ENCODE data around the gene ZC3H10. TPM values are rescaled to one million over a fixed set of nuclear protein-coding genes. Genes with fewer than 3 reads are reported as not detected.

The ZC3H10 gene
- total and polyA plus RNA-seq, 2 of the 8 experiments (the other 6 are each of a cell fraction or from before 2014, with no cell fraction given): 4.0 to 11.2 TPM

DNA sequence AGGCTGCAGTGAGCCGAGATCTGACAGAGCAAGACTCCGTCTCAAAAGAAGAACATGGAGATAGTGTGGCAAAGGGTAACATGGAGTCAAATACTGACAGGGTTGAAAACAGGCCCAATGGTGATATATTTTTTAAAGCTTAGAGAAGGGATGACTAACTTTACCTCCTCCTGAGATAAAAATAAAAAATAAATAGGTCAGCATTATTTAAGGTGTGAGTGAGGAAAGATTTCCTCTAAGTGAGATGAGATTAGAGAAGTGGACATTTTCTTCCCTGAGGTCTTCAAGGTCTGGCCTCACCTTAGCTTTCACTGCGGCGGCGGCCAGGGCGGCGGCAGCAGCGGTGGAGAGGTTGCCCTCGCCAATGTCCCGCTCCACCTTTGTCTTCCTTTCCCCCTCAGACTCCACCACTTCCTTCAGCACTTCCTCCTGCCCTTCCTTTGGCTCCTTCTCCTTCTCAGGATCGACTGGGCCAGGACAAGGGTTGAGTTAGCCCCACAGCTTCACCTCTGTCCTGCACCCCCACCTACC, 51.2 kb downstream of the ZC3H10 start (continued):
- TF ChIP-seq JUN (IDR thresholded peaks at IDR 0.05; ENCODE audit: low read depth, low read length): no peak

All from H1 (cell line).